ENCODE results near the gene SEC61A2. TPM values are rescaled to one million over a fixed set of nuclear protein-coding genes. Genes with fewer than 3 reads are reported as not detected.

The SEC61A2 gene
- total and polyA plus RNA-seq, 2 of the 8 experiments (the other 6 are each of a cell fraction or from before 2014, with no cell fraction given): 18.2 to 19.2 TPM

DNA sequence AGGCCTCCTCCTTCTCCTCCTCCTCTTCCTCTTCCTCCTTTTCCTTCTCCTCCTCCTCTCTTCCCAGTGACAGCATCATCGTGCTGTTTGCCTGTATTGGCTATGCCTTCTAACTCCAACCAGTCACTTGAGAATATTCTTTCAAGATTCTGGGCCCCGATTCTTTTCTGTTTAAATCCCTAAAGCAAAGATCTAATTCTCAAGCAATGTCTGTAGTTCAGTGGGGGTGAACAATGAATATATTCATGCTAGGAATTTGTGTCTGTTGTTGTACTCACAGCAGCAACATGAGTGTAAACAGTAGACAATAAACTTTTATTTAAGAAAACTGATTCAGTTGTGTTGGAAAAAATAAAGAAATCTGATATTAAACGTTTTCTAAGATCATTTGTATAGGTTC, 35.6 kb downstream of the SEC61A2 start:
- Histone ChIP-seq H3K4me3 (ENCODE audit: extremely low read depth in 1 of 4, insufficient read depth in 2 of 4, low read depth in 3 of 4, low read length in 4 of 4) (no peak overlapping the region), H3K14ac (ENCODE audit: insufficient read length) (no peak overlapping the region), H3K18ac (ENCODE audit: extremely low read depth, low read length) (no peak overlapping the region), H4K91ac (replicated peaks; ENCODE audit: insufficient read length, low read length) (no peak overlapping the region), H3K9me3 (ENCODE audit: insufficient read depth in 2 of 2, low read depth in 1 of 2, low read length in 1 of 2) (no peaks in the 10 kb centered on the region), H3K27ac (ENCODE audit: low read depth, low read length) (no peak overlapping the region), H3K4me2 (ENCODE audit: insufficient read depth in 1 of 2, low read depth in 2 of 2, low read length in 2 of 2) (no peak overlapping the region), H3K27me3 (replicated peaks in 1 of 4; ENCODE audit: control insufficient read depth in 3 of 4, extremely low read depth in 1 of 4, insufficient read depth in 3 of 4, low read length in 3 of 4) (no peaks in the 10 kb centered on the region), H4K5ac (ENCODE audit: insufficient read length, low read depth, low read length) (no peak overlapping the region), H4K20me1 (replicated peaks in 1 of 2; ENCODE audit: control insufficient read depth in 1 of 2, insufficient read depth in 2 of 2, low read length in 2 of 2) (no peaks in the 10 kb centered on the region), H3K23ac (ENCODE audit: insufficient read length) (no peak overlapping the region), H3K23me2 (ENCODE audit: low read depth, low read length) (no peaks in the 10 kb centered on the region), H3K4me1 (replicated peaks in 1 of 4; ENCODE audit: control insufficient read depth in 3 of 4, insufficient read depth in 4 of 4, low read length in 3 of 4) (no peaks in the 10 kb centered on the region), H2BK5ac (ENCODE audit: low read depth, low read length) (no peak overlapping the region), H3K79me2 (ENCODE audit: control insufficient read depth in 1 of 2, insufficient read depth in 2 of 2, low read length in 2 of 2) (no peaks in the 10 kb centered on the region), H4K8ac (ENCODE audit: extremely low read depth, insufficient read depth, low read length) (no peak overlapping the region), H2BK20ac (ENCODE audit: low read length) (no peak overlapping the region), H3K4ac (replicated peaks; ENCODE audit: insufficient read length, low read depth, low read length) (no peak overlapping the region), H3K56ac (replicated peaks; ENCODE audit: insufficient read length, low read depth, low read length) (no peak overlapping the region), H2BK12ac (ENCODE audit: low read depth, low read length) (no peak overlapping the region), H3K79me1 (ENCODE audit: low read depth, low read length) (no peaks in the 10 kb centered on the region), H2BK120ac (replicated peaks; ENCODE audit: low read depth, low read length) (no peak overlapping the region), H3K9ac (replicated peaks in 1 of 4; ENCODE audit: extremely low read depth in 1 of 4, low read depth in 3 of 4, low read length in 3 of 4) (no peak overlapping the region), H2AK5ac (ENCODE audit: low read depth, low read length) (no peak overlapping the region), H2AFZ (ENCODE audit: low read length) (no peak overlapping the region), H3K36me3 (ENCODE audit: control insufficient read depth in 2 of 4, insufficient read depth in 4 of 4, low read length in 3 of 4) (peaks cover 0 to 62% (median 18%) of the 10 kb centered on the region in 4 experiments; a peak in 7 of 8 replicates), H2BK15ac (ENCODE audit: low read length) (no peak overlapping the region)
- DNase-seq (ENCODE audit: low read depth in 1 of 2, low spot score in 2 of 2): no peak
- CTCF ChIA-PET (ENCODE audit: partially characterized antibody): no interaction called here
- 88% methylated on average over 3 of the region's 3 CpGs; no CpG with 5 or more reads in 1 of the 2 experiments for WGBS, 2 experiments (ENCODE audit: extremely low coverage in 1 of 2, insufficient coverage in 1 of 2, insufficient read length in 1 of 2, insufficient replicate concordance in 2 of 2, low coverage in 1 of 2, low lambda C conversion rate in 2 of 2, missing lambda C conversion rate in 1 of 2)
- no peak for FAIRE-seq
- TF ChIP-seq POU5F1 (IDR thresholded peaks at IDR 0.05; ENCODE audit: low read depth, low read length) (no peak), RXRA (IDR thresholded peaks at IDR 0.05; ENCODE audit: insufficient read depth, low read depth, low read length) (no peak), RNF2 (IDR thresholded peaks at IDR 0.05; ENCODE audit: borderline replicate concordance, low read depth, low read length, missing control alignments, poor library complexity, severe bottlenecking) (no peak), SP2 (IDR thresholded peaks at IDR 0.05; ENCODE audit: low read length) (no peak), CEBPB (IDR thresholded peaks at IDR 0.05; ENCODE audit: low read depth, low read length) (no peak), HDAC2 (IDR thresholded peaks at IDR 0.05; ENCODE audit: borderline replicate concordance in 1 of 2, low read depth in 2 of 2, low read length in 2 of 2) (no peak), CTBP2 (IDR thresholded peaks at IDR 0.05; ENCODE audit: borderline replicate concordance, insufficient read depth, insufficient read length, low read length) (no peak), SIX5 (IDR thresholded peaks at IDR 0.05; ENCODE audit: low read depth, low read length) (no peak), CHD2 (IDR thresholded peaks at IDR 0.05; ENCODE audit: low read length) (no peak), BRCA1 (IDR thresholded peaks at IDR 0.05; ENCODE audit: low read depth, low read length) (no peak), EP300 (IDR thresholded peaks at IDR 0.05; ENCODE audit: borderline replicate concordance in 1 of 2, low read depth in 2 of 2, low read length in 2 of 2) (no peak), SUZ12 (IDR thresholded peaks at IDR 0.05; ENCODE audit: low read length) (no peak), SAP30 (IDR thresholded peaks at IDR 0.05; ENCODE audit: insufficient read depth, insufficient replicate concordance, low read length) (no peak), SP1 (IDR thresholded peaks at IDR 0.05; ENCODE audit: low read depth, low read length) (no peak)
- POLR2A ChIA-PET (ENCODE audit: partially characterized antibody): interaction anchor here (0.9 to 1.1 kb wide), 2 partner anchors 16 to 30 kb away, joined by 4 to 5 read pairs; partner anchors contain the start of genes CDC123 and NUDT5

Data from H1 (cell line).